Karpas-422 (cell line): ENCODE results near the gene CENPT. TPM values are rescaled to one million over a fixed set of nuclear protein-coding genes. Genes with fewer than 3 reads are reported as not detected.
"Not testable (repeated sequence)": the region's sequence is repeated elsewhere in the genome, so short reads cannot be mapped to it uniquely, and the experiment has no call there.

ENCODE experiments used
- DNase-seq: peaks from one replicate; pipeline ENCODE4 v3.0.0-alpha.2; 2015
- H2AFZ ChIP-seq: fragments of 200-600 bp; sonication (generic); 2 replicates; pipeline ENCODE4 v1.6.1; 2014; ENCODE audit warnings: antibody characterized with exemption, low read length, mixed read lengths
- H3K27ac ChIP-seq: fragments of 200-600 bp; sonication (generic); 2 replicates; pipeline ENCODE4 v1.5.1; 2014; ENCODE audit warnings: mild to moderate bottlenecking, low read length, moderate library complexity
- H3K27me3 ChIP-seq: fragments of 200-600 bp; sonication (generic); 2 replicates; pipeline ENCODE4 v1.6.1; 2014; ENCODE audit warnings: low read length, mixed read lengths
- H3K36me3 ChIP-seq: fragments of 200-600 bp; sonication (generic); 2 replicates; pipeline ENCODE4 v1.6.1; 2014; ENCODE audit warnings: low read length, mixed read lengths; ENCODE audit not compliant: insufficient read depth
- H3K4me1 ChIP-seq: fragments of 200-600 bp; sonication (generic); 2 replicates; pipeline ENCODE4 v1.6.1; 2014; ENCODE audit warnings: mild to moderate bottlenecking, low read length, mixed read lengths
- H3K4me2 ChIP-seq: fragments of 200-600 bp; sonication (generic); 2 replicates; pipeline ENCODE4 v1.6.1; 2014; ENCODE audit warnings: low read length, low read depth, mild to moderate bottlenecking; ENCODE audit not compliant: poor library complexity, severe bottlenecking
- H3K4me3 ChIP-seq: fragments of 200-600 bp; sonication (generic); 2 replicates; pipeline ENCODE4 v1.5.1; 2014; ENCODE audit warnings: mild to moderate bottlenecking, antibody characterized with exemption, low read length, mixed read lengths
- H3K79me2 ChIP-seq: fragments of 200-600 bp; sonication (generic); 2 replicates; pipeline ENCODE4 v1.6.1; 2014; ENCODE audit warnings: mild to moderate bottlenecking, low read length, mixed read lengths
- H3K9ac ChIP-seq: fragments of 200-600 bp; sonication (generic); 2 replicates; pipeline ENCODE4 v1.6.0; 2014; ENCODE audit warnings: low read length
- H3K9me2 ChIP-seq: fragments of 200-600 bp; sonication (generic), shearing (Covaris generic); replicated peaks from 2 replicates; pipeline ENCODE4 v1.6.0; 2014; ENCODE audit warnings: mild to moderate bottlenecking, low read length, moderate library complexity; ENCODE audit not compliant: insufficient read depth
- H3K9me3 ChIP-seq: fragments of 300-700, 200-600 bp; sonication (generic); 2 replicates; pipeline ENCODE4 v1.6.1; 2014; ENCODE audit warnings: low read length, mixed read lengths
- H4K20me1 ChIP-seq: fragments of 200-600 bp; sonication (generic); 2 replicates; pipeline ENCODE4 v1.6.1; 2014; ENCODE audit warnings: mild to moderate bottlenecking, antibody characterized with exemption, low read length, low read depth; ENCODE audit not compliant: insufficient read depth
- total RNA-seq: library from RNA; depleted of rRNA; stranded (reverse); fragments of >200 nt; shearing (Covaris generic); gene quantifications from 2 replicates; pipeline ENCODE4 v1.2.3, GENCODE V29; 2014; ENCODE audit warnings: low replicate concordance

Gene CENPT
- total RNA-seq, 1 experiment from 2014 or later: 22.0 TPM

DNA sequence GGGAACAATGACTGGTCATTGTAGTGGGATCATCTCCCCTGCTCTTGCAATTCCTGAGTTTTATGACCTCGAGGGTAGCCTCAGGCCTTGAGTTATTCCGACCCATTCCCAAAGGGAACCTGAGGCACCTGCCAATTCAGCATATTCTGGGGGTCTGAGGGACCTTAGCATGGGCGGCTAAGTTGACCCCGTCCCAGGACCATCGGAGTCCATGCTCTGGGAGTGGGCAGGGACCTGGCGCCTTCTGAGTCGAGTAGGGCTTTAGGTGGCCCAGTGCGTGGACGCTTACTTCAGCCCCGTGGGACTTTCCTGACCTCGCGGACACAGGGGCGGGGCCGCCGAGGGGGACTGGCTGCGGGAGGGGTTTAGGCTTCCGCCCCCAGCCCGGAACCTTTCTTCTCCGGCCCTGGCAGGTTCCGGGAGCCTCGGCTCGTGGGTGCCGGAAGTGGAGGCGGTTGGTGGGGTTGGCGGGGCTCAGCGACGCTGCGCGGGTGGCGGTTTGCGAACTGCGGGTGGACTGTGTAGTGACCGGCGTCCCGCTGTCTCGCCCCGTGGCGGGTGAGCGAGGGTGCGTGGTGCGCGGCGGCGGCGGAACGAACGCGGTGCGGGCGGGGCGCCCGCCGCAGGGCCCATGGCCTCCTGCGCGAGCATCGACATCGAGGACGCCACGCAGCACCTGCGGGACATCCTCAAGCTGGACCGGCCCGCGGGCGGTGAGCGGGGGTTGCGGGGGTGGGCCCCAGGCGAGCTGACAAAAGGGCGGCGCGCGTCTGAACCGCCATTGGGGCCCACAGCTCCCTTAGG lies 25.3 kb upstream of the CENPT start, which contains the start of gene EDC4:
Gene EDC4 (plus strand): TSS at position 422 of the 804 bp plus-strand sequence. CDS start 210 bp downstream, at position 632.
- H3K4me1 ChIP-seq: peaks cover 24% of the 10 kb centered on the region
- H3K4me3 ChIP-seq: peak within 1 kb of the TSS; percentile 74

DNA sequence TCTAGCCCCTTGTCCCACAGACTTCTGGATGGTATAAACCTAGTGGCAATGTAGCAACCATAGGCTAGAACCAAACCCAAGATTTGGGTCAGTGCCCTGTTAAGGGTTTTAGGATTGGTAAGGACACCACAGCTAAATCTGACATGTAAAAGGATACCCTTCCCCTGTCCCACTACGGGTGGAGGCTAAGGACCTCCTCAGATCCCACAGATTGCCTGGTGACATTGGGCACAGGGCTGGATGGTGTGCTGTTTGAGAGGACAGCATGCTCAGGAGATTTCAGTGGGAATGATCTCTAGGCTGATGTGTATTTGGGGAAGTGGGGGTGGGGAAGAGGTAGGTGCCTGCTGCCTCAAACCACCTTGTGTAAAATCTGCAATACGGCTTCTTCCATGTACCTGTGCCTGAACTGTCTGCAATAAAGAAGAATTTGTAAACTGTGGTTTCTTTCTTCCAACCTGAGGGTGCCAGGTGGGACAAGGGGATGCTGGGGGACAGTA lies 24.7 kb upstream of the CENPT start:
- H2AFZ ChIP-seq: no peak overlapping the region

More for the DNA sequence above, 25.3 kb upstream of the CENPT start, which contains the start of gene EDC4:
- peak within 1 kb of the TSS; percentile 91 for H3K9ac ChIP-seq
- H3K27ac ChIP-seq: peak within 1 kb of the TSS; percentile 47; the same call in 1 of the 2 replicates
- H3K27me3 ChIP-seq: no peaks in the 10 kb centered on the region
- no peaks in the 10 kb centered on the region for H3K9me3 ChIP-seq
- peaks cover 38% of the 10 kb centered on the region for H3K79me2 ChIP-seq
- H3K4me2 ChIP-seq: peak within 1 kb of the TSS; percentile 75
- peak; percentile 94 for DNase-seq
- peaks cover 16% of the 10 kb centered on the region; the same call in 1 of the 2 replicates for H4K20me1 ChIP-seq
- peaks cover 28% of the 10 kb centered on the region; the same call in 1 of the 2 replicates for H3K36me3 ChIP-seq
- no peaks in the 10 kb centered on the region for H3K9me2 ChIP-seq
- H2AFZ ChIP-seq: peak within 1 kb of the TSS; percentile 41; the same call in 1 of the 2 replicates

DNA sequence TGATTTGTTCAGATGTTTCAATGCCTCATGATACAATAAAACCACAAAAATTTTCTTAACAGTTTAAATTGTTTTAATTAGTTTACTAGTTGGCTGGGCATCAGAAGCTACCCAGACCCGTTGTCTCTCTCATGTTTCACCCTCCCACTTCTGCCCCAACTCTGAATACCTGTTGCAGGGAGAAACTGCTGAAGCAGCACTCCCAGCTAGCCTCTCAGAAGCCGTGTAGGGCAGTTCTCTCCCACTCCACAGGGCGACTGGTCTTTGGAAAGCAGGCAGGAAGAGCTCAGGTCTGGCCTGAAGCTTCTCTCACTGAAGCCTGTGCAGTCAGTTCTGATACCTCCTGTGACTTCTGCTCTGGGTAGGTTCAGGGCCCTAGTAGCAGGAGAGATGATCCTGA lies 23.8 kb upstream of the CENPT start:
- Histone ChIP-seq H3K27ac (no peak overlapping the region), H3K9me2 (no peaks in the 10 kb centered on the region), H3K79me2 (peaks cover 34% of the 10 kb centered on the region), H3K9me3 (no peaks in the 10 kb centered on the region), H3K4me3 (no peak overlapping the region), H4K20me1 (peaks cover 16% of the 10 kb centered on the region; the same call in 1 of the 2 replicates), H3K4me2 (no peak overlapping the region), H3K27me3 (no peaks in the 10 kb centered on the region), H3K4me1 (peaks cover 24% of the 10 kb centered on the region), H3K36me3 (peaks cover 17% of the 10 kb centered on the region; the same call in 1 of the 2 replicates), H3K9ac (no peak overlapping the region), H2AFZ (no peak overlapping the region)
- no peak for DNase-seq

More for the DNA sequence above, 24.7 kb upstream of the CENPT start:
- H3K79me2 ChIP-seq: peaks cover 38% of the 10 kb centered on the region
- no peaks in the 10 kb centered on the region for H3K9me3 ChIP-seq
- peak; percentile 48 for DNase-seq
- H3K36me3 ChIP-seq: peaks cover 27% of the 10 kb centered on the region; the same call in 1 of the 2 replicates
- H4K20me1 ChIP-seq: peaks cover 16% of the 10 kb centered on the region; the same call in 1 of the 2 replicates
- H3K4me1 ChIP-seq: peaks cover 24% of the 10 kb centered on the region
- peak overlapping the region; percentile 91 for H3K9ac ChIP-seq
- no peaks in the 10 kb centered on the region for H3K27me3 ChIP-seq
- H3K9me2 ChIP-seq: no peaks in the 10 kb centered on the region
- H3K4me2 ChIP-seq: peak overlapping the region; percentile 75
- H3K4me3 ChIP-seq: peak overlapping the region; percentile 74; the same call in 1 of the 2 replicates
- H3K27ac ChIP-seq: no peak overlapping the region

DNA sequence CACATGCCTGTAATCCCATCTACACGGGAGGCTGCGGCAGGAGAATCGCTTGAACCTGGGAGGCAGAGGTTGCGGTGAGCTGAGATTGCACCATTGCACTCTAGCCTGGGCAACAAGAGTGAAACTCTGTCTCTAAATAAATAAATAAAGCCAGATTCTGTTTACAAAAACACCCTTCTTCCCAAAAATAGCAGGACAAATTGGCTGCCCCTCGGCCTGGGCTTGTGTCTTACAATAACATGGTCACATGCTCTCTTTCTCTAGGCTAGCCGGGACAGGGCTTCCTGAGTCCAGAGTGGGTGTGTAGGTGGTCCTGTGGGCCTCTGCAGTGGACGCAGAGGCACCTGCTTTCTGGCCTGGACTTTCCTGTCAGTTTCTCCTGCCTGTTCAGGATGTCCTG lies 22.2 kb upstream of the CENPT start:
- H3K4me3 ChIP-seq: no peak overlapping the region
- H3K79me2 ChIP-seq: peaks cover 22% of the 10 kb centered on the region
- H3K9ac ChIP-seq: no peak overlapping the region
- H3K9me3 ChIP-seq: no peaks in the 10 kb centered on the region
- no peak overlapping the region for H2AFZ ChIP-seq
- H4K20me1 ChIP-seq: peaks cover 15% of the 10 kb centered on the region; the same call in 1 of the 2 replicates
- H3K27ac ChIP-seq: no peak overlapping the region
- H3K27me3 ChIP-seq: no peaks in the 10 kb centered on the region
- no peaks in the 10 kb centered on the region for H3K9me2 ChIP-seq
- H3K4me2 ChIP-seq: no peak overlapping the region
- peaks cover 18% of the 10 kb centered on the region for H3K4me1 ChIP-seq
- no peak for DNase-seq
- peaks cover 21% of the 10 kb centered on the region; the same call in 1 of the 2 replicates for H3K36me3 ChIP-seq

DNA sequence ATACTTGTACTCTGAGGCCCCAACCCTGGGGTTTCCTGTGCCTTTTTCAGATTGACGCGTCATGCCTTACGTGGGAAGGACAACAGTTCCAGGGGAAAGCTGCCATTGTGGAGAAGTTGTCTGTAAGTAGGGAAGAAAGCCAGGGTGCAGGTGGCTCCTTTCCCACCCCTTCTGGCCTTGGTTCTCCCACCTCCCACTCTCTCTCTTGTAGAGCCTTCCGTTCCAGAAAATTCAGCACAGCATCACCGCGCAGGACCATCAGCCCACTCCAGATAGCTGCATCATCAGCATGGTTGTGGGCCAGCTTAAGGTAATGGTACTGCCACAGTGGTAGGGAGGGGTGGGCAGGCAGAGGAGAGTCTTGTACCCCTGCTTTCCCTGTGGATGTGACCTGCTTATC lies 20.8 kb upstream of the CENPT start:
- no peak overlapping the region for H3K4me2 ChIP-seq
- H3K9ac ChIP-seq: no peak overlapping the region
- H3K9me2 ChIP-seq: no peaks in the 10 kb centered on the region
- no peak overlapping the region for H3K4me3 ChIP-seq
- peaks cover 8% of the 10 kb centered on the region for H3K4me1 ChIP-seq
- peaks cover 8% of the 10 kb centered on the region; the same call in 1 of the 2 replicates for H4K20me1 ChIP-seq
- H3K36me3 ChIP-seq: peaks cover 24% of the 10 kb centered on the region; the same call in 1 of the 2 replicates
- H3K9me3 ChIP-seq: no peaks in the 10 kb centered on the region
- no peak overlapping the region for H3K27ac ChIP-seq
- peaks cover 20% of the 10 kb centered on the region for H3K79me2 ChIP-seq
- no peak overlapping the region for H2AFZ ChIP-seq
- no peak for DNase-seq
- no peaks in the 10 kb centered on the region for H3K27me3 ChIP-seq

DNA sequence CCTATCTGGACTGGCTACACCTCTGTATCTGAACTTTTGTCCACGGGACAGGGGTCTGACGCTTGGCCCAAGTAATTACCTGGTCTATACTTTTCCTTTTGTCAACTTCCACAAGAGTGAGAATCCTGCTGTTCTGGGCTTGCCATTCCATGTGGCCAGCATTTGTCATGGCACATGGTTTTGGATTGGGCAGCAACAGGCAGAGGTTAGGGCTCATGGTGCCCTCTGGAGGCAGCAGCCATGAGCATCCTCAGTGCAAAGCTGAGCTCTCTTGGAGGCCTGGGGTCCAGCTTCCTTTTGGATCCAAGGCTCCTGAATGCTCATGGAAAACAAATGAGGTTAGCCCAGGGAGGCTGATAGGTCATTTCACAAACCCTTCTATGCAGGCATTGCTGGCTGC lies 17.8 kb upstream of the CENPT start:
- Histone ChIP-seq H3K9me2 (no peaks in the 10 kb centered on the region), H3K9ac (no peak overlapping the region), H3K36me3 (peaks cover 21% of the 10 kb centered on the region; the same call in 1 of the 2 replicates), H3K9me3 (no peaks in the 10 kb centered on the region), H3K4me1 (peaks cover 8% of the 10 kb centered on the region), H3K79me2 (peaks cover 46% of the 10 kb centered on the region), H4K20me1 (peaks cover 24% of the 10 kb centered on the region), H3K27me3 (no peaks in the 10 kb centered on the region), H3K4me3 (no peak overlapping the region), H3K27ac (no peak overlapping the region), H3K4me2 (no peak overlapping the region), H2AFZ (no peak overlapping the region)
- DNase-seq: peak; percentile 61

DNA sequence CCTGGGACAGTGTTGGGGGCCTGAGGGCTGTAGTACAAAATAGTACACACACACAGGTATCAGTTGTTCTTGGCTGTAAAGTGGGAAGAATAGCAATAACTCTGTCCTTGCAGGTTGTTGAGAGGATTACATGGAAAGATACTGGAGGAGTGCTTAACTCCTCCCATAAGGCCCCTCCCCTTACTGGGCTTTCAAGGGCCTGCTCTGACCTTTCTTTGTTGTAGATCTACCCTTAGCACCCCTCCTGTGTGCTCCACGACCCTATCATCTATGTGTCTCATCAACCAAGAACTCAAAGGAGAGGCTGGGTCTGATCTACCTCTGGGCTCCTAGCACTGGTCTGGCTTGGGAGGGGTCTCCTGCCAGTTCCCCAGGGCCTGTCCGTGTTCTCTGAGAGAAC lies 17.1 kb upstream of the CENPT start:
- Histone ChIP-seq H3K27me3 (no peaks in the 10 kb centered on the region), H3K4me2 (no peak overlapping the region), H3K4me1 (peaks cover 15% of the 10 kb centered on the region), H3K36me3 (peaks cover 18% of the 10 kb centered on the region; the same call in 1 of the 2 replicates), H3K9ac (no peak overlapping the region), H3K9me3 (no peaks in the 10 kb centered on the region), H4K20me1 (peaks cover 24% of the 10 kb centered on the region), H3K79me2 (peaks cover 53% of the 10 kb centered on the region), H3K4me3 (no peak overlapping the region), H3K27ac (no peak overlapping the region), H3K9me2 (no peaks in the 10 kb centered on the region), H2AFZ (no peak overlapping the region)
- no peak for DNase-seq

DNA sequence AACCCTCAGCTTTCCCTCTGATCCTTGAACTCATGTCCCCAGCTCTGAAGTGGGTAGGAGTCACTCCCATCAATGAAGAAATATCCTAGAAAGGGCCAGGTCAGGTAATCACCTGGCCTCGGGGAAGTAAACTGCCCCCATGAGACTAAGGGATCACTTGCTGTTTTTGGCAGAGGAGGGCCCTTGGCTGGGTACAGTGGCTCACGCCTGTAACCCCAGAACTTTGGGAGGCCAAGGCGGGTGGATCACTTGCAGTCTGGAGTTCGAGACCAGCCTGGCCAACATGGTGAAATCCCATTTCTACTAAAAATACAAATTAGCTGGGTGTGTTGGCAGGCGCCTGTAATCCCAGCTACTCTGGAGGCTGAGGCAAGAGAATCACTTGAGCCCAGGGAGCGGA lies 16.6 kb upstream of the CENPT start:
- H3K4me3 ChIP-seq, H2AFZ ChIP-seq, H3K4me2 ChIP-seq, H3K9me2 ChIP-seq, H3K27ac ChIP-seq, DNase-seq, H3K9ac ChIP-seq, H3K9me3 ChIP-seq, H3K27me3 ChIP-seq: not testable (repeated sequence)
- H3K36me3 ChIP-seq: peaks cover 18% of the 10 kb centered on the region; the same call in 1 of the 2 replicates
- peaks cover 58% of the 10 kb centered on the region for H3K79me2 ChIP-seq
- H4K20me1 ChIP-seq: peaks cover 24% of the 10 kb centered on the region
- H3K4me1 ChIP-seq: peaks cover 19% of the 10 kb centered on the region
